NCI-H510A (cell line): Measurements from ENCODE around the gene SLC25A13.
"Not testable (repeated sequence)": the region's sequence is repeated elsewhere in the genome, so short reads cannot be mapped to it uniquely, and the experiment has no call there.

ENCODE experiments used
- DNase-seq: peaks from one replicate; lab custom pipeline; 2025; lab: John Stamatoyannopoulos, UW

The SLC25A13 gene

DNA sequence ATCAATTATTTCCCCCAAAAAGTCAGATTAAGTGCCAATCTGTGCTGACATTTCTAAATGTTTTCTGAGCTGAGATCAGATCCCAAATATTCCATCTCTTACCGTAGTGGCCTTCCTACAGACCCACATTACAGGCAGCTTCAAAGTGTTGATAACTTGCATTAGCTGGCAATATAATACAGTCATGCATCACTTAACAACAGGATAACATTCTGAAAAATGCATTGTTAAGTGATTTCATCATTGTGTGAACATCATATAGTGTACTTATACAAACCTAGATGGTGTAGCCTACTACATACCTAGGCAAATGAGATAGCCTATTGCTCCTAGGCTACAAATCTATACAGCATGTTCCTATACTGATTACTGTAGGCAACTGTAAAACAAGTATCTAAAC, 22.4 kb downstream of the SLC25A13 start:
- DNase-seq, result no peak

DNA sequence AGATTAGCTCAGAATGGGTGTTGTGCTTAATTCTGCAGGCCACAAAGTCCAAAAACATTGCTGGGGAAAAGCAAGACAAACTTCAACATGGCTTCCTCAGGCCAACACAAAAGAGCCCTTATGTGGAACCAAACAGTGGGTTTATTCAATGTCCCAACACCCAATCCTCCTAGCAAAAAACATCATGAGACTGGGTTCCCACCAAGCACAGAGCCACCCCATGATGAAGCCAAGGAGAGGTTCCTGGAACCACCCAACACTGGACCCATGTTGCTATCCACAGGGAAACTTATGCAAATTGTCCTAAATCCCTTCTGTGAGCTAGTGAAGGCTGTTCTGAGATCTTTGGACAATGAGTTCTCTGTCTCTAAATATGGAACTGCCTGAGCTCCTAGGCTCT, 24.0 kb downstream of the SLC25A13 start:
- no peak for DNase-seq

DNA sequence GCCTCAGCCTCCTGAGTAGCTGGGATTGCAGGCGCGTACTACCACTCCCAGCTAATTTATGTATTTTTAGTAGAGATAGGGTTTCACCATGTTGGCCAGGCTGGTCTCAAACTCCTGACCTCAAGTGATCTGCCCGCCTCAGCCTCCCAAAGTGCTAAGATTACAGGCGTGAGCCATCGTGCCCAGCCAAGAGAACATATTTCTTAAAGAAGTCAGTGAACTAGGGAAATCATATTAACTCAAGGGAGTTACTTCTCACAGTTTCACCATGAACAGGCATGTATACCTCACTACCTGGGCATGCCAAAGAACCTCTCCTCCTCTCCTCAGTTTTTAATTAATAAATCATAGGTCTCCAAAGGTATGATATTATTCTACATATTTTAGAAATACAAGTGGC, 24.5 kb downstream of the SLC25A13 start:
- DNase-seq, result not testable (repeated sequence)

DNA sequence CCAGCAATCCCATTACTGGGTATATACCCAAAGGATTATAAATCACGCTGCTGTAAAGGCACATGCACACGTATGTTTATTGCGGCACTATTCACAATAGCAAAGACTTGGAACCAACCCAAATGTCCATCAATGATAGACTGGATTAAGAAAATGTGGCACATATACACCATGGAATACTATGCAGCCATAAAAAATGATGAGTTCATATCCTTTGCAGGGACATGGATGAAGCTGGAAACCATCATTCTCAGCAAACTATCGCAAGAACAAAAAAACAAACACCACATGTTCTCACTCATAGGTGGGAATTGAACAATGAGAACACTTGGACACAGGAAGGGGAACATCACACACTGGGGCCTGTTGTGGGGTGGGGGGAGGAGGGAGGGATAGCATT, 28.0 kb downstream of the SLC25A13 start:
- DNase-seq, result not testable (repeated sequence)

DNA sequence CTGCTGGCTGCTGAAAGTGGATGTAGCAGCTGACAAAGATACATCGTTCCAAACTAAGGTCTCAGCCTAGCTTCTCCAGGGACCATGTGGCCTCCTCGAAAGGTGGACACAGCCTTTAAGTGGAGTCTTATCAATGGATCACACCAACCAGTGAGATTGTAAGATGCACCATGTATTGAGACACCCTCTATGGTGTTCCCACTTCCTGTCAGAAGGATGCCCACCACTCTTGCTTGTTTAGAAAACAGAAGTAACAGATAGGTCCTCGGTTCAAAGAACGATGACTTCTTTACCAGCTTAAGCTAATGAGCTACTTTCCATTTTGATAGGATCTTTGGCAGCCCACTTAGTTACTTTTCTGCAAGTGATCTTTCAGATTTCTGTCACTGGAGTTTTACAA, 34.3 kb downstream of the SLC25A13 start:
- DNase-seq, result no peak

DNA sequence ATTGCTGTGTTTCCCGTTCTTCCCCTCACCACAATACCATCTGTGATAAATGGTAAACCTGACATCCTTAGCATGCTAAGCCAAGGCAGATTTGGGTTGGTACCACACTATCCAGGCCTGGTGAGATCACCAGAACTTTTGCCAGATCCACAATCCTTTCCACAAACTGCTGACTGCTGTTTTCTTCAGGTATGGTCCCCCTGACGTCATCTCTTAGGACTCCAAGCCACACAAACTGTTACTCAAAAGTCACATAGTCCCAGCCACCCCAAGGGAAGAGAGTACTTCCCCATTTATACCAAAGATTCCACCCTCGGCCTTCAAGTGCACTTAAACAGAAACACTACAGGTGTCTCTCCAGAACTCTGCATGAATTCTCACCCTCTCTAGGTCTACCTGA, 34.8 kb downstream of the SLC25A13 start:
- DNase-seq, result no peak

DNA sequence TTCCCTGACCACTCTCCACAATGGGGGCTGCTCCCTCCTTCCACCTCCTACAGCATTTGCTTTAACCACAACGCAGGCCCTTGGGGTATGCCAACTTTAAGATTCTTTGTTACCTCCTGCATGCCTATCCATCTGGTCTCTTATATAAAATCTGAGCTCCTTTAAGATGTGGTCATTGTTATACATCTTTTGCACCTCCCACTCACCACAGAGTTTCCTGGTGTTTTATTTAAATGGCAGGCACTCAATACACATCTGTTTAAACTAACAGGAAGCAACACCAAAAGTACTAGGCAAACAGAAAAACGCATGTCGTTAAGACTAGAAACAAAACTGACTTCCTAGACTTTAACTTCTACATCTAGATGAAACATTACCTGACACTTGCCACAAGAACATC, 36.3 kb downstream of the SLC25A13 start:
- DNase-seq, result no peak

DNA sequence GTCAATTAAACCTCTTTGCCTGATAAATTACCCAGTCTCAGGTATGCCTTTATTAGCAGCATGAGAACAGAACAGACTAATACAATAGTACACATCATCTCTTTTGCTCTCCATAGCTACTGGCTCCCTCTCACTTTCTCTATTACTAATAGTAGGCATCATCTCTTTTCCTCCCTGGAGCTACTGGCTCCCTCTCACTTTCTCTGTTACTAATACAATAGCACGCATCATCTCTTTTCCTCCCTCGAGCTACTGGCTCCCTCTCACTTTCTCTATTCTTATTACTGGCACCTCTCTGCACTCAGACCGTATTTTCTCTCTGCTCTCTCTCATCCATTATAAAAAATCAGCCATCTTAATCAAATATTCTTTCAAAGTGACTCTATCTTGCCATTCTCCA, 37.1 kb downstream of the SLC25A13 start:
- DNase-seq, result no peak

DNA sequence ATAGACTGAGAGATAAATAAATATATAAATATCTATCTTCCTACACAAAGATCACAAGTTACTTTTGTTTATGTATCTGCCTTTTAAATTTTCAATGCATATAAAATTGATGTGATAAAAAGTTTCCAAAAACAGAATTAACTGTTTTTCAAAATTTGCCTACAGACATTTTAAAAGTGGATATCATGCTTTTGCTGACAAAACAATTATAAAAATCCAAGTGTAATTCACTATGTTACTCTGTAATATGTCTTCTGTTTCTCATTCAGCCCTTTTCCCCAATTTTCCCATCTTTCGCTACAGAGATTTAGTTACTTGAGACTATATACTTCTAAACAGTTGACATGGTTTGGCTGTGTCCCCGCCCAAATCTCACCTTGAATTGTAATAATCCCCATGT, 37.7 kb downstream of the SLC25A13 start:
- no peak for DNase-seq

DNA sequence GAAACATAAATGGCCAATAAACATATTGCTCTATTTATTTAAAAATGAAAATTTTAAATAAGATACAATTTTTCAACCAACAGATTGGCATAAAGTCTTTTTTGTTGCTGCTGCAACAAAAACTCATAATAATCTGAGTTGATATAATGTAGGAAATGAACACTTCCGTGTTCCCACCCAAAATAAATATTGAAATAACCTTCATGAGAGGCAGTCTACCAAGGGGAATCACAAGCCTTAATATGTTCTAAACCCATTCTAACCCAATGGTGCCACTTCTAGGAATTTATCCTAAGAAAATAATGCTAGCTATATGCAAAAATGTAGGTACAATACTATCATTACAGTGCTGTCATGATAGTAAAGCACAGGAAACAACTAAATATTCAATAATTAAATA, 39.1 kb downstream of the SLC25A13 start:
- DNase-seq, result no peak

DNA sequence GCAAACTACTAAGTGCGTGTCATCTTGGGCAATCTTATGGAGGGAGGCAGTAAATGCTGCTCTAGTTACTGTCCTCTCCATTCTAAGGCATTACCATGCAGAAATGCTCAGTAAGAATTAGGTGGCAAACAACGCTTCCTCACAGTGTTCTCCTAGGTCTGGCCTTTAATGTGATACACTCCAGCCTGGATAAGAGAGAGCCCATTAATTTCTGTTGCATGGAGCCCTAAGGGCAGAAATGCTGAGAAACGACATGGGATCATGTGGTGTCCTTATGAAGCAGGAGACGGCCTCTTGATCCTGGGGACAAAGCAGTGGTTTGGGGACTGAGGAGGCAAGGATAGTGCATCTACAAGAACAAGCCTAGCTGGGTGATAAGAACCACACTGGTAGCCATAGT, 44.0 kb downstream of the SLC25A13 start:
- DNase-seq, result no peak

DNA sequence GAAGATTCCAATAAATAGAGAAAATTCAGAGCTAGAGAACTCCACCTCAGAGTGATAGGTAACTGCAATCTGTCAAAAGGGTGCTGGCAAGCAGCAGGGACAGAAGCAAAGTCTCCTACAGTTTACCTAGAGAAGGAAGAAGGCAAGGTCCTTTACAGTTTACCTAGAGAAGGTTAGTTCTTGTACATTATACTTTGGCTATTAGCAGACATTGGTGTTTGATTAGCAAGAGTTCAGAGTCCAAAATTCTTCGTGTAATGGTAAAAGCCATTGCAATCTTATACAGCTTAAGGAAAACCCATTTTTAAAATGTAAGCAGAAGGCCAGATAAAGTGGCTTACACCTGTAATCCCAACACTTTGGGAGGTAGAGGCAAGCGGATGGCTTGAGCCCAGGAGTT, 45.9 kb downstream of the SLC25A13 start:
- no peak for DNase-seq

DNA sequence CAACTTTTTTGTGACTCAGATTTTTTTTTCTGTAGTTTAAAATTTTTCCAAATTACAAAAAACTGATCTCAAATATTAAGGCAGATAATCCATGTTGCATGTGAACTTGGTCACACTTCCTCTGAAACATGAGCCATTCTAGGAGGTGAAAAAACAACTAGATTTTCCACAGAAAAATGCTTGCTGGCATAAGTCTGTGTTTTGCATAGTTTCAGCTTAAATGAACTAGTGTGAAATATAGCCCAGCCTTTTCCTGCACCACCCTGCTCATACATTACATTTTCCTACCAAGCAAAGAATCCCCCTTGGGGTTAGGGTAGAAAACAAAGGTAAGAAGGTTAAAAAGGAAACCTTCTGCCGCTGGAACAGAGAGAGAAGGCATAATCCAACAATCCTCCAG, 48.2 kb downstream of the SLC25A13 start:
- DNase-seq, result no peak

DNA sequence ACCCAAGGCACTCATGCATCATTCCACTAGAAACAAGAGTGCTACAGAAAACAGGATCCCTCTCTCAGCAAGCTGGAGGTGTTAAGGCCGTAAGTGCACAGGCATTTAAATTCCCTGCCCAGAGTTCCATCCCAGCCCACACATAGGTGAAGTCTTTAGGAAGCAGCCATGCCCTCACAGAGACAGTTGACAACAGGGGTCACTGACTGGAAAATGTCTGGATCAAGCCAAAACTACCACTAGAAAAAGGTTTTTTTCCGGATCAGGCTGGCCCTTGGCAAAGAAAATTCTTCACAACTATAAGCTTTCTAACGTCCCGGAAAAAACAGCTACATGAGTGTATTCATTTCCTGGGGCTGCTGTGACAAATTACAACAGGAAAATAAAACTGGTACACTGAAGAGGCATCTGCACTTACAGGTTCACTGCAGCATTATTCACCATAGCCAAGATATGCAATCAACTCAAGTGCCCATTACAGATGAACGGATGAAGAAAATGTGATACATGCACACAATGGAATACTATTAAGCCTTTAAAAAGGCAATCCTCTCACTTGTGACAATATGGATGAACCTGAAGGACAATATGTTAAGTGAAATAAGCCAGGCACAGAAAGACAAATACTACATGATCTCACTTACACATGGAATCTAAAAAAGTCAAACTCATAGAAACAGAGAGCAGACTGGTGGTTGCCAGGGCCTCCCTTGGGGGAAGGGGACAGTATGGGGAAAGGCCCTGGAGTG, 52.5 kb downstream of the SLC25A13 start:
- no peak for DNase-seq

DNA sequence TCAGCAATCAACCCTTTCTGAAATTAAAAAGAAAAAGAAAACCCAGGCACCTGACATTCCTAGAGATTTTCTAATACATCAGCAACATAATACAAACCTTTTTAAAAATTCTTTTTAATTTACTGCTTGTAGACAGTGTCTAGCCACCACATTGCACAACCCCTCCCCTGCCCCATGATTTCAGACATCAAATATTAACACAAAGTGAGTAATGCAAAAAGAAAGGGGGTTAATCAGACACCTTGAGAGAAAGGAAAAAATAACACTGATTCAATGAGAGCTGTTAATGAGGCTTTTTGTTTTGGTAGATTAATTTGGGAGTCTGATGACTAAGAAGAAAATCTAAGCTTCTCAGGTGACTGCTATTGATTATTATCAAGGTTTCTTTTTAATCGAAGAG, 55.3 kb downstream of the SLC25A13 start:
- DNase-seq, result no peak

DNA sequence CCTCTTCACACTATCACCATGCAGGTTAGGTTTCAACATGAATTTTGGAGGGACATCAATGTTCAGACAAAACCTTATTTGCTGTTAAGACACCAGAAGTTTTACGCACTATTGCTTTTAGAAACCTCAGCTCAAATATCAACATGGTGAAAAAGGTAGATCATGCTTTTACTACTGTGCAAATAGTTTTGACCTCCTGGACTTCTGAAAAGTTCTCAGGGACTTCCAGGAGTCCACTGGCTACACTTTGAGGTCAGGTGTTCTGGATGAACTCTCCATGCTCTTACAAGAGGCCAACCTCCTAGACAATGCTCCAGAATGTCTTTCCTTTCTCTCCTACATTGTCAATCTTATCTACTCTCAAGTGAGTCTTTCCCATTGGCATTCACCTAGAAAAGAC, 55.9 kb downstream of the SLC25A13 start:
- DNase-seq, result no peak

DNA sequence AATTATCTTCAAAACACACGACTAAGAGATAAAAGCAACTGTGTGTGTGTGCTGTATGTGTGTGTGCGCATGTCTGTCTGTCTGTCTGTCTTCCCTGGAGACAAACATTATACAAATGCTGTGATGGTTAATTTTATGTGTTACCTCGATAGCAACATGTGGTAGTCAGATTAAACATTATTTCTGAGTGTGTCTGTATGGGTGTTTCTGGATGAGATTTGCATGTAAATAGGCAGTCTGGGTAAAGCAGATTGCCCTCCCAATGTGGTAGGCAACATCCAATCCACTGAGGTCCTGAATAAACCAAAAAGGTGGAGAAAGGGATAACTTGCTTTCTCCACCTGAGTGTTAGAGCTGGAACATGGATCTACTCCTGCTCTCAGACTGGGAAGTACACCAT, 67.9 kb downstream of the SLC25A13 start:
- no peak for DNase-seq

DNA sequence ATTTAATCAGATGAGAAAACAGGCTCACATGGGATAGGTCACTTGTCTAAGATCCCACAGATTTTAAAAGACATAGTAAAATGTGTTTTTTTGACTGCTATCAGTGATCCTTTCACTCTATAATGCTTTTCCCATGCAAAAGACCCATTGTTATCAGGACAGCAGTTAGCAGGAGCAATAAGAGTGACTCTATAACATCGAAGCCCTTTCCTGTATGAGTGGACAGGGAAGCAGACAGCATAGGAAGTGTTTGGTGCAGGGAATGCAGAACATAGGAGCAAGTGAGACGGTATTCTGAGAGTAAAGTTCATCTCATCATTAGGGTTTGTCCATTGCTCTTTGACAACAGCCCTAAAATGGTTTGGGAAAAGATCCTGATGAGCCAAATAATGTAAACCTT, 68.5 kb downstream of the SLC25A13 start:
- no peak for DNase-seq

DNA sequence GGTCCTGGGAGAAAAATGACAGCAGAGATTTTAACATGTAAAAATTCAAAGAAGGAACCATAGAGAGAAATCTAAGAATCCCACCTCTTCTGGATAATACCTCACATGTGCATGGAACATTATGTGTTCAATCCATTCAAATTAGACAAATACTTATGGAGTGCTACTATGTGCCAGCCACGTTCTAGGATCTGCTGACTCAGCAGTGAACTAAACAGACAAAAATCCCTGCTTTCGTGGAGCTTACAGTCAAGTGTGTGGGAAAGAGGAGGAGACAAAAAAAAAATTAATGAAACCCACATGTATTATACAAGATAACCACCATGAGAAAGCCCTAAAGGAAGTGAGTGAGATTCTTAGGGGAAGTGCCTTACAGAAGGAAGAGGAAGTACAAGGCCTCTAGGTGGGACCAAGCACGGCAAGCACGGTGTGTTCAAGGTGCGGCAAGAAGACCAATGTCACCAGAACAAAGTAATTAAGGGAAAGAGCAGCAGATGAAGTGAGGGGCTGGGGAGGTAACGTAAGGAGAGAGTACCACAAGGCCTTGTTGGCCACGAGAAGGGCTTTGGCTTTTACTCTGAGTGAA, 71.0 kb downstream of the SLC25A13 start:
- no peak for DNase-seq

DNA sequence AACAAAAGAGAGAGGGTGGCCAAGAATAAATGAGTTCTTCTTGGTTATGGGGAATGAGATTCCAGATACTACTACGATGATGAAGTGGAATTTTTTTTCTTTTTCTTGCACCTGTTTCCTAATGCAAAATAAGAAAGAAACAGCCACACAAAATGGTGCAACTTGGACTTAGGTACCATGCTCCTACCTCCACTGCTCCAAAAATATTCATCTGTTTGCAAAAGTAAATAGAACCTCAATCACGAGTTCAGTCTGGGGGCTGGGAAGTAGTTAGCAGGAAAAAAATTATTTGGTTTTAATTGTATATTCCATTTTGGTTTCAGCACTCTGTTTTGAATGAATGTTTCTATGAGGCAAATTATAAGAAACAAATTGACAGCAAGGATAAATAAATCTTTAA, 73.5 kb downstream of the SLC25A13 start:
- DNase-seq, result no peak

DNA sequence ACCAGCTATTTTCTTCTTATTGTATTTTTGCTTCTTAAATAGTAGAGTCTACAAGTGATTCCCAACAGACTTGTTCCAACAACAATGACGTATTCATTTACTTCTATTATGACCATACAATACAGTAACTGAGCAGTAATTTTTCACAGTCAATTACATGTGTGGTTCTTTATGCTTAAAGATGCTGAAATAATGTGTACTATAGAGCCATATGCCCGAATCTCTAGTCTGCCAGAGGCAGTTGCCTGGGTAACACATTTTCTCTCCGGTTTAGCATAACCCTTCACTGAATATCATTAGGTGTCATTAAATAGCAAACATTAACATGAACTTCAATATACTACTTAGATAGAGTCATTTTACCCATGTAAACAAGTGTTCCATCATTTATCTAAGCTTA, 75.0 kb downstream of the SLC25A13 start:
- no peak for DNase-seq

DNA sequence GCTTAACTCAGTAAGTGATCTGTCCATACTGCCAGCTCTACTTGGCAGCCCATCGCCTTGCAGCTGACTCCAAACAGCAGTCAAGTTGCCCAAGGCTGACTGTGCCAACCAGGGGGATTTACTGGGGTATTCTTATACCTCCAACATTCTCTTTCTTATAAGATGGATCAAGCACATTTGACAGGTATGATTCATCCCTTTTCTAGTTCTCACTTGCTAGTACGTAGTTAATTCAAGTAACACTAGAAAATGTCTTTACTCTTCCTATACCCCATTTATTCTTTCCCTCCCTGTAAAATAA, 77.0 kb downstream of the SLC25A13 start:
- DNase-seq, result no peak

DNA sequence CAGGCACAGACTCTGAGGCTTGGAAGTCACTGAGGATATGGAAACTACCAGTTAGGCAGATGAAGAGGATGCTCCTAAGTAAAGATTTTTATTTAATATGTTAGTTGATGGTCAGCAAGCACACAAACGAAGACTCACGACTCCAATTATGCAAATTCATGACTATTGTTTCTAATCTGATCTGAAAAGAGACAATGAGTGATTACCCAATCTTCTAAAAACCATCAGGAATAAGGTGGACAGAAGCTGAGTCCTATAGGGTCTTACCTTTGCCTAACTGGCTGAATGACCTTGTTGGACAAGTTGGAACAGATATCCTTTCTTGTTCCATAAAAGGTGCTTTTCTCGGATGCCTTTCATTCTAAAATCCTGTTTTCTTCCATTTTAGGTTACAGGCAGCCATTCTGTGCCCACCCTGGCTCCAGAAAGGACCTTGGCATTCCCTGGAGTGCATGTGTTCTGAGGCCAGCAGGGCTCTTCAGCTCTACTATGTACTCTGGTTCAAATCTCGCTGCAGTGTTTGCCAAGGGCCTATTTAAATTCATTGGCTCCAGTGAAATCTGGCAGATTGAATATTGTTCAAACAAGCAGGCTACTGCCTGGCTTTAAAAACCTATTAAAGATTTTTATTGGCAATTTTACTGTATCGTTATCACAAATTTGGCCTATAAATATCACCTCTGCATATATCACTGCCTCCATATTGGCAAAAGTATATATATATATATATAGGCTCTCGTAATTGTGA, 77.5 kb downstream of the SLC25A13 start:
- DNase-seq, result no peak

DNA sequence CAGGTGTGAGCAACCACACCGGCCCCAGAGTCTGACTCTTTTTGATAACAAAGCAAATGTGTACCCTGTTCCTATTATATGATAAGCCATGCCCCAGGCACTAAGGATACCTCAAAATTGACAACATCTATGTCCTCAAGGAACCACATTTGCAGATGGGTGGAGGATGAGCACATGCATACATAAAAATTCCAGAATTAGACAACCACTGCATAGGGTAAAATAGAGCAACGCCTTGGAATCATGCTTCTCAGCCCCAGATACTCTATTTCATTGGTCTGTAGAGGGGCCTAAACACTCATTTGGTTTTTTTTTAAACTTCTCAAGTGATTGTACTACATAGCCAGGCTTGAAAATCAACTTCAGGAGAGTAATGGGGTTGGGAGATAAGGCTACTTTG, 78.7 kb downstream of the SLC25A13 start:
- no peak for DNase-seq
